GM18499 (cell line): Measurements from ENCODE around the gene WDPCP.

Source experiments
- ATAC-seq: cut with Tn5 transposase; IDR thresholded peaks from one replicate; pipeline ENCODE4 v1.9.1; 2021; ENCODE audit warnings: moderate number of reproducible peaks; ENCODE audit not compliant: insufficient read depth, unreplicated experiment

The WDPCP gene

GRCh38 chr2:63555299-63555698 is 33.0 kb downstream of the WDPCP start:
- ATAC-seq = no peak

GRCh38 chr2:63553049-63553448 is 35.2 kb downstream of the WDPCP start:
- no peak for ATAC-seq

GRCh38 chr2:63545023-63545422 is 43.3 kb downstream of the WDPCP start:
- no peak for ATAC-seq

GRCh38 chr2:63544017-63544627 is 44.2 kb downstream of the WDPCP start:
- ATAC-seq = no peak

GRCh38 chr2:63539416-63540162 is 48.7 kb downstream of the WDPCP start:
- no peak for ATAC-seq

GRCh38 chr2:63538390-63538789 is 49.9 kb downstream of the WDPCP start:
- ATAC-seq = no peak

- no peak for ATAC-seq
Observed at GRCh38 chr2:63537306-63537705, 51.0 kb downstream of the WDPCP start.

- ATAC-seq = no peak
Observed at GRCh38 chr2:63530704-63531279, 57.5 kb downstream of the WDPCP start.

GRCh38 chr2:63525905-63526304 is 62.4 kb downstream of the WDPCP start:
- no peak for ATAC-seq

- ATAC-seq = no peak
Observed at GRCh38 chr2:63522950-63523349, 65.3 kb downstream of the WDPCP start.

GRCh38 chr2:63520793-63521192 is 67.5 kb downstream of the WDPCP start:
- no peak for ATAC-seq

GRCh38 chr2:63514781-63515180 is 73.5 kb downstream of the WDPCP start:
- ATAC-seq = no peak

GRCh38 chr2:63514237-63514716 is 74.0 kb downstream of the WDPCP start:
- ATAC-seq = no peak

GRCh38 chr2:63506320-63506719 is 82.0 kb downstream of the WDPCP start:
- ATAC-seq = no peak

- no peak for ATAC-seq
Observed at GRCh38 chr2:63503818-63504217, 84.5 kb downstream of the WDPCP start.

GRCh38 chr2:63500398-63500797 is 87.9 kb downstream of the WDPCP start:
- no peak for ATAC-seq

- no peak for ATAC-seq
Observed at GRCh38 chr2:63497576-63497975, 90.7 kb downstream of the WDPCP start.

GRCh38 chr2:63494968-63495367 is 93.3 kb downstream of the WDPCP start:
- no peak for ATAC-seq

GRCh38 chr2:63494100-63494499 is 94.2 kb downstream of the WDPCP start:
- ATAC-seq = no peak

- no peak for ATAC-seq
Observed at GRCh38 chr2:63488118-63488713, 100.1 kb downstream of the WDPCP start.

GRCh38 chr2:63486861-63487290 is 101.4 kb downstream of the WDPCP start:
- no peak for ATAC-seq
